Osteocyte (in vitro differentiated cells): ENCODE measurements around the gene RRP1B. TPM values are rescaled to one million over a fixed set of nuclear protein-coding genes. Genes with fewer than 3 reads are reported as not detected.
A peak's percentile ranks its signal among the peaks of the same experiment; 100 is the strongest.

Source experiments
- DNase-seq: peaks from one replicate; pipeline ENCODE4 v3.0.0; 2021; ENCODE audit warnings: mixed read lengths; ENCODE audit not compliant: unreplicated experiment; ENCODE audit errors: extremely low spot score
- H3K27ac Mint-ChIP-seq: one replicate; pipeline ENCODE4 v1.8.0; 2021; ENCODE audit warnings: mild to moderate bottlenecking, mixed read lengths; ENCODE audit not compliant: unreplicated experiment
- H3K27me3 Mint-ChIP-seq: one replicate; pipeline ENCODE4 v1.8.0; 2021; ENCODE audit warnings: mixed read lengths; ENCODE audit not compliant: unreplicated experiment
- H3K36me3 Mint-ChIP-seq: one replicate; pipeline ENCODE4 v1.8.0; 2021; ENCODE audit warnings: mixed read lengths; ENCODE audit not compliant: unreplicated experiment
- H3K4me1 Mint-ChIP-seq: one replicate; pipeline ENCODE4 v1.8.0; 2021; ENCODE audit warnings: mixed read lengths; ENCODE audit not compliant: unreplicated experiment
- H3K4me3 Mint-ChIP-seq: one replicate; pipeline ENCODE4 v1.8.0; 2021; ENCODE audit warnings: mild to moderate bottlenecking, moderate library complexity, mixed read lengths; ENCODE audit not compliant: unreplicated experiment
- H3K9me3 Mint-ChIP-seq: one replicate; pipeline ENCODE4 v1.8.0; 2021; ENCODE audit warnings: mixed read lengths; ENCODE audit not compliant: unreplicated experiment
- total RNA-seq: library from RNA; stranded (reverse); gene quantifications from 2 replicates; pipeline ENCODE4 v1.2.1, GENCODE V29; 2021
- TF ChIP-seq, protein P1 (sequence below): fragments of 200-600 bp; sonication (generic); IDR thresholded peaks from 2 replicates; pipeline ENCODE4 v1.5.0; 2021; ENCODE audit warnings: antibody characterized with exemption, mild to moderate bottlenecking, moderate library complexity

The RRP1B gene
- total RNA-seq, 1 donor from 2014 or later: 26.0 TPM

GRCh38 chr21:43640400-43640799, 19.0 kb upstream of the RRP1B start:
- no peaks in the 10 kb centered on the region for H3K9me3 Mint-ChIP-seq
- TF ChIP-seq, protein P1, sequence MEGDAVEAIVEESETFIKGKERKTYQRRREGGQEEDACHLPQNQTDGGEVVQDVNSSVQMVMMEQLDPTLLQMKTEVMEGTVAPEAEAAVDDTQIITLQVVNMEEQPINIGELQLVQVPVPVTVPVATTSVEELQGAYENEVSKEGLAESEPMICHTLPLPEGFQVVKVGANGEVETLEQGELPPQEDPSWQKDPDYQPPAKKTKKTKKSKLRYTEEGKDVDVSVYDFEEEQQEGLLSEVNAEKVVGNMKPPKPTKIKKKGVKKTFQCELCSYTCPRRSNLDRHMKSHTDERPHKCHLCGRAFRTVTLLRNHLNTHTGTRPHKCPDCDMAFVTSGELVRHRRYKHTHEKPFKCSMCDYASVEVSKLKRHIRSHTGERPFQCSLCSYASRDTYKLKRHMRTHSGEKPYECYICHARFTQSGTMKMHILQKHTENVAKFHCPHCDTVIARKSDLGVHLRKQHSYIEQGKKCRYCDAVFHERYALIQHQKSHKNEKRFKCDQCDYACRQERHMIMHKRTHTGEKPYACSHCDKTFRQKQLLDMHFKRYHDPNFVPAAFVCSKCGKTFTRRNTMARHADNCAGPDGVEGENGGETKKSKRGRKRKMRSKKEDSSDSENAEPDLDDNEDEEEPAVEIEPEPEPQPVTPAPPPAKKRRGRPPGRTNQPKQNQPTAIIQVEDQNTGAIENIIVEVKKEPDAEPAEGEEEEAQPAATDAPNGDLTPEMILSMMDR: no peak
- no peak overlapping the region for H3K4me3 Mint-ChIP-seq
- H3K27ac Mint-ChIP-seq: peak overlapping the region; percentile 47
- H3K4me1 Mint-ChIP-seq: peaks cover 15% of the 10 kb centered on the region
- no peaks in the 10 kb centered on the region for H3K27me3 Mint-ChIP-seq
- H3K36me3 Mint-ChIP-seq: peaks cover 1% of the 10 kb centered on the region
- DNase-seq: no peak

- no peak overlapping the region for H3K27ac Mint-ChIP-seq
- TF ChIP-seq, protein P1: no peak
- no peaks in the 10 kb centered on the region for H3K36me3 Mint-ChIP-seq
- no peaks in the 10 kb centered on the region for H3K27me3 Mint-ChIP-seq
- H3K4me1 Mint-ChIP-seq: peaks cover 27% of the 10 kb centered on the region
- no peaks in the 10 kb centered on the region for H3K9me3 Mint-ChIP-seq
- no peak overlapping the region for H3K4me3 Mint-ChIP-seq
- no peak for DNase-seq
Observed at GRCh38 chr21:43643193-43643592, 16.2 kb upstream of the RRP1B start.

DNA sequence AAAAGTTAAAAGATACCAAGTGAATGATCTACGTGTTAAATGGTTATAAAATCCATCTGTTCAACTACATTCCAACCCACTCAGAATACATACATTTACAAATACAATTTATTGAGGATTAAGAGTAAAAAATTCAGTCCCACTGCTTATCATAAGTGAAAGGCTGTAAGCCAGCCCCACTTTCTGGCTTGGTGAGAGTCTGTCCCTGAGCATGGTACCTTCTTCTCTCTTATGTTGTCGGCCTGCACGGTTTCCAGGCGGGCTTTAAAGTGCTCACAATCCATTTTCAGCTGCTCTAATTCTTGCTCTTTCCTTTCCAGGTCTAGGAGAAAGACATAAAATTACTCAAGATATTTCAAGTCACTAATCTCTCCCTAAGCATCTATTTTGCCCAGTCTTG, 15.3 kb upstream of the RRP1B start:
- Mint-ChIP-seq H3K36me3 (no peaks in the 10 kb centered on the region), H3K27ac (peak overlapping the region; percentile 75), H3K9me3 (no peaks in the 10 kb centered on the region), H3K27me3 (no peaks in the 10 kb centered on the region), H3K4me1 (peaks cover 27% of the 10 kb centered on the region), H3K4me3 (no peak overlapping the region)
- TF ChIP-seq, protein P1: no peak
- DNase-seq: no peak

GRCh38 chr21:43644609-43645008, 14.8 kb upstream of the RRP1B start:
- H3K27me3 Mint-ChIP-seq: no peaks in the 10 kb centered on the region
- H3K4me1 Mint-ChIP-seq: peaks cover 27% of the 10 kb centered on the region
- TF ChIP-seq, protein P1: peak; percentile 12
- H3K9me3 Mint-ChIP-seq: no peaks in the 10 kb centered on the region
- no peak for DNase-seq
- H3K36me3 Mint-ChIP-seq: no peaks in the 10 kb centered on the region
- H3K4me3 Mint-ChIP-seq: no peak overlapping the region
- H3K27ac Mint-ChIP-seq: peak overlapping the region; percentile 75

DNA sequence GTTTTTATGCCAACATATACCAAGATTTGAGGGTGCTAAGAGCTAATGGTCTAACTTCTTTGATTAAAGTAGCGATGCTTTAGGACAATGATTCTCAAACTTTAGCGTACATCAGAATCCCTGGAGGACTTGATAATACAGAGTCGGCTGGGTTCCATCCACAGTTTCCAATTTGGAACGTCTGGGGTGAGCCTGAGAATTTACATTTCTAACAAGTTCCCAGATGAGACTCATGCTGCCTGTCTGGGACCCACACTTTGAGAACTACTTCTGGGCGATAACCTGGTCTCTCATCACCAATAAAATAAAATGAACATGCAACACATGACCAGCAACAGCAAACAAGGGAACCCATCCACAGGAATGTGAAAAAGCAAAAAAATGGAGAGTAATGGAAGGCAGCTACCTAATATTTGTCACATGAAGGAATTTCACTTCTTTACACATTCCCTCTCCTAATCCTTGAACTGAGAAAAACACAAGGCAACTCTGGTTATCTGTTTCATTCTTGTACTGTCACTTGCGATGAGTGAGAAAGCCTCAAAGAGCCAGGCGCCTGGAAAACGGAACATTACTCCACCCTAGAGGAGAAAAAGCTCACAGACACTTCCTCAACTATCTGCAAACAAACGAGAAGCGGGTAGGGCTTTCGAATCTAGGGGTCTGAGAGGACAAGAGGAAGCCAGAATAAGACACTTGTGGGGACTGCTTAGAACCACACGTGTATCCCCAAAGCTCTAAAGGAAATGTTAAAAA, 14.0 kb upstream of the RRP1B start:
- no peaks in the 10 kb centered on the region for H3K9me3 Mint-ChIP-seq
- no peak overlapping the region for H3K4me3 Mint-ChIP-seq
- DNase-seq: no peak
- no peaks in the 10 kb centered on the region for H3K36me3 Mint-ChIP-seq
- H3K27ac Mint-ChIP-seq: peak overlapping the region; percentile 85
- H3K4me1 Mint-ChIP-seq: peaks cover 27% of the 10 kb centered on the region
- TF ChIP-seq, protein P1: peak; percentile 84
- no peaks in the 10 kb centered on the region for H3K27me3 Mint-ChIP-seq
